H1 (cell line): ENCODE results near the gene GIN1. TPM values are rescaled to one million over a fixed set of nuclear protein-coding genes. Genes with fewer than 3 reads are reported as not detected.

Source experiments
- CTCF ChIA-PET: fragments of 300-600 bp; sonication (Branson Sonifier 250); formaldehyde crosslinking; loops from one replicate; lab custom pipeline; 2021; ENCODE audit not compliant: partially characterized antibody; lab: Charles Lee
- POLR2A ChIA-PET: fragments of 300-600 bp; sonication (Branson Sonifier 250); formaldehyde crosslinking; loops from one replicate; lab custom pipeline; 2021; ENCODE audit warnings: inconsistent platforms; ENCODE audit not compliant: partially characterized antibody; lab: Charles Lee
- DNase-seq, 2 experiments: peaks; one replicate each; pipeline versions ENCODE4 v3.0.0 to v3.0.0-alpha.2; 2010 to 2022; ENCODE audit warnings: low spot score in 2 of 2, low read depth in 1 of 2, mixed read lengths in 1 of 2
- FAIRE-seq: peaks from 2 replicates; lab custom pipeline; 2011; peaks lifted over from hg19 to GRCh38; lab: Jason Lieb, UNC
- H2AFZ ChIP-seq: 2 replicates; pipeline ENCODE4 v1.8.1; 2012; ENCODE audit warnings: low read length, inconsistent platforms
- H2AK5ac ChIP-seq: 2 replicates; pipeline ENCODE4 v1.6.1; 2013; ENCODE audit warnings: low read depth, low read length
- H2BK120ac ChIP-seq: replicated peaks from 2 replicates; pipeline ENCODE3; 2013; ENCODE audit warnings: low read depth, low read length, inconsistent platforms
- H2BK12ac ChIP-seq: 2 replicates; pipeline ENCODE4 v1.6.1; 2013; ENCODE audit warnings: low read depth, low read length
- H2BK15ac ChIP-seq: 2 replicates; pipeline ENCODE4 v1.6.1; 2013; ENCODE audit warnings: low read length
- H2BK20ac ChIP-seq: 2 replicates; pipeline ENCODE4 v1.6.1; 2013; ENCODE audit warnings: low read length
- H2BK5ac ChIP-seq: 2 replicates; pipeline ENCODE4 v1.6.1; 2013; ENCODE audit warnings: low read depth, low read length
- H3K14ac ChIP-seq: 2 replicates; pipeline ENCODE4 v1.6.1; 2013; ENCODE audit warnings: inconsistent platforms; ENCODE audit not compliant: insufficient read length
- H3K18ac ChIP-seq: 2 replicates; pipeline ENCODE4 v1.6.1; 2013; ENCODE audit warnings: low read length; ENCODE audit errors: extremely low read depth
- H3K23ac ChIP-seq: 2 replicates; pipeline ENCODE4 v1.6.1; 2013; ENCODE audit warnings: inconsistent platforms; ENCODE audit not compliant: insufficient read length
- H3K23me2 ChIP-seq: 2 replicates; pipeline ENCODE4 v1.6.1; 2013; ENCODE audit warnings: low read depth, low read length
- H3K27ac ChIP-seq: 2 replicates; pipeline ENCODE4 v1.6.1; 2011; ENCODE audit warnings: low read depth, low read length, inconsistent platforms
- H3K27me3 ChIP-seq, 4 experiments: replicated peaks in 1 of 4; 1 replicate in 1 of 4; 2 replicates in 3 of 4; pipeline versions ENCODE4 v1.6.1 to v1.8.1; 2011 to 2013; ENCODE audit warnings: low read length in 3 of 4, mild to moderate bottlenecking in 3 of 4, inconsistent platforms in 2 of 4, mixed read lengths in 2 of 4, moderate library complexity in 1 of 4; ENCODE audit not compliant: control insufficient read depth in 3 of 4, insufficient read depth in 3 of 4; ENCODE audit errors: extremely low read depth in 1 of 4
- H3K36me3 ChIP-seq, 4 experiments: 2 replicates each; pipeline versions ENCODE4 v1.6.1 to v1.8.1; 2011 to 2013; ENCODE audit warnings: mild to moderate bottlenecking in 4 of 4, low read length in 3 of 4, moderate library complexity in 2 of 4, control low read depth in 1 of 4, inconsistent platforms in 1 of 4; ENCODE audit not compliant: insufficient read depth in 4 of 4, control insufficient read depth in 2 of 4
- H3K4ac ChIP-seq: replicated peaks from 2 replicates; pipeline ENCODE3; 2013; ENCODE audit warnings: low read length, low read depth, mixed read lengths, inconsistent platforms; ENCODE audit not compliant: insufficient read length
- H3K4me1 ChIP-seq, 4 experiments: replicated peaks in 1 of 4; 1 replicate in 1 of 4; 2 replicates in 3 of 4; pipeline versions ENCODE4 v1.6.1 to v1.8.1; 2011 to 2013; ENCODE audit warnings: low read length in 3 of 4, inconsistent platforms in 2 of 4, mixed read lengths in 1 of 4; ENCODE audit not compliant: insufficient read depth in 4 of 4, control insufficient read depth in 3 of 4
- H3K4me2 ChIP-seq, 2 experiments: 2 replicates each; pipeline versions ENCODE4 v1.6.1 to v1.8.1; 2011 to 2013; ENCODE audit warnings: low read depth in 2 of 2, low read length in 2 of 2, control low read depth in 1 of 2, inconsistent platforms in 1 of 2, mild to moderate bottlenecking in 1 of 2; ENCODE audit not compliant: insufficient read depth in 1 of 2
- H3K4me3 ChIP-seq, 4 experiments: fragments of 200-600, 300-600 bp in 1 of 4; sonication (generic), shearing (Covaris generic), sonication (Bioruptor Twin) in 1 of 4; 2 replicates each; pipeline versions ENCODE4 v1.5.1 to v1.8.1; 2011 to 2016; ENCODE audit warnings: low read length in 4 of 4, low read depth in 3 of 4, control low read depth in 2 of 4, inconsistent platforms in 2 of 4, mild to moderate bottlenecking in 2 of 4, mixed read lengths in 1 of 4, moderate library complexity in 1 of 4; ENCODE audit not compliant: insufficient read depth in 2 of 4; ENCODE audit errors: extremely low read depth in 1 of 4
- H3K56ac ChIP-seq: replicated peaks from 2 replicates; pipeline ENCODE3; 2013; ENCODE audit warnings: low read depth, mild to moderate bottlenecking, mixed read lengths, low read length, inconsistent platforms; ENCODE audit not compliant: insufficient read length
- H3K79me1 ChIP-seq: 2 replicates; pipeline ENCODE4 v1.6.1; 2013; ENCODE audit warnings: low read depth, low read length, control low read depth
- H3K79me2 ChIP-seq, 2 experiments: 2 replicates each; pipeline versions ENCODE4 v1.6.1 to v1.8.1; 2012 to 2013; ENCODE audit warnings: low read length in 2 of 2, mild to moderate bottlenecking in 2 of 2, inconsistent platforms in 1 of 2; ENCODE audit not compliant: insufficient read depth in 2 of 2, control insufficient read depth in 1 of 2
- H3K9ac ChIP-seq, 4 experiments: replicated peaks in 1 of 4; 1 replicate in 1 of 4; 2 replicates in 3 of 4; pipeline versions ENCODE4 v1.6.1 to v1.8.1; 2011 to 2013; ENCODE audit warnings: low read depth in 3 of 4, low read length in 3 of 4, control low read depth in 2 of 4, mild to moderate bottlenecking in 2 of 4, moderate library complexity in 2 of 4, inconsistent platforms in 1 of 4; ENCODE audit errors: extremely low read depth in 1 of 4
- H3K9me3 ChIP-seq, 2 experiments: 2 replicates each; pipeline versions ENCODE4 v1.6.1 to v1.8.1; 2012 to 2013; ENCODE audit warnings: mild to moderate bottlenecking in 2 of 2, moderate library complexity in 2 of 2, control low read depth in 1 of 2, inconsistent platforms in 1 of 2, low read depth in 1 of 2, low read length in 1 of 2, mixed read lengths in 1 of 2; ENCODE audit not compliant: insufficient read depth in 2 of 2
- H4K20me1 ChIP-seq, 2 experiments: replicated peaks in 1 of 2; 2 replicates each; pipeline versions ENCODE3 to v1.8.1; 2011 to 2013; ENCODE audit warnings: inconsistent platforms in 2 of 2, low read length in 2 of 2, mild to moderate bottlenecking in 1 of 2; ENCODE audit not compliant: insufficient read depth in 2 of 2, control insufficient read depth in 1 of 2
- H4K5ac ChIP-seq: 2 replicates; pipeline ENCODE4 v1.6.1; 2013; ENCODE audit warnings: low read length, low read depth, mixed read lengths, inconsistent platforms; ENCODE audit not compliant: insufficient read length
- H4K8ac ChIP-seq: 2 replicates; pipeline ENCODE4 v1.8.0; 2013; ENCODE audit warnings: mild to moderate bottlenecking, moderate library complexity, low read length, inconsistent platforms; ENCODE audit not compliant: insufficient read depth; ENCODE audit errors: extremely low read depth
- H4K91ac ChIP-seq: replicated peaks from 2 replicates; pipeline ENCODE3; 2013; ENCODE audit warnings: low read length, mixed read lengths, inconsistent platforms; ENCODE audit not compliant: insufficient read length
- ASH2L ChIP-seq: fragments of 200-600, 300-600 bp; sonication (generic); IDR thresholded peaks from one replicate; pipeline ENCODE4 v1.7.1; 2017; ENCODE audit warnings: low read length
- BCL11A ChIP-seq, 2 experiments: IDR thresholded peaks; one replicate each; pipeline ENCODE4 v1.6.1; 2011; ENCODE audit warnings: low read depth in 2 of 2, low read length in 2 of 2, mild to moderate bottlenecking in 2 of 2
- CHD1 ChIP-seq: IDR thresholded peaks from 2 replicates; pipeline ENCODE4 v1.6.1; 2012; ENCODE audit warnings: low read depth, low read length, improper control_type of control experiment
- CREB1 ChIP-seq: IDR thresholded peaks from 2 replicates; pipeline ENCODE4 v1.6.1; 2012; ENCODE audit warnings: inconsistent platforms
- EP300 ChIP-seq, 2 experiments: IDR thresholded peaks; 1 replicate in 1 of 2; 2 replicates in 1 of 2; pipeline ENCODE4 v1.6.1; 2011 to 2012; ENCODE audit warnings: low read depth in 2 of 2, low read length in 2 of 2, mild to moderate bottlenecking in 2 of 2, borderline replicate concordance in 1 of 2, inconsistent platforms in 1 of 2, moderate library complexity in 1 of 2
- EZH2 ChIP-seq: fragments of 200-600 bp; sonication (generic); IDR thresholded peaks from 2 replicates; pipeline ENCODE4 v1.7.1; 2012; ENCODE audit warnings: low read depth, mild to moderate bottlenecking, moderate library complexity, low read length, inconsistent platforms; ENCODE audit not compliant: severe bottlenecking
- JUN ChIP-seq: IDR thresholded peaks from 2 replicates; pipeline ENCODE4 v1.6.1; 2011; ENCODE audit warnings: low read depth, mild to moderate bottlenecking, improper control_type of control experiment, low read length
- KDM1A ChIP-seq: fragments of 200-600, 300-600 bp; sonication (generic); IDR thresholded peaks from 2 replicates; pipeline ENCODE4 v1.7.1; 2016; ENCODE audit warnings: mild to moderate bottlenecking, low read length, borderline replicate concordance
- SIX5 ChIP-seq: IDR thresholded peaks from 2 replicates; pipeline ENCODE4 v1.6.1; 2011; ENCODE audit warnings: mild to moderate bottlenecking, low read depth, low read length
- SRF ChIP-seq: IDR thresholded peaks from 2 replicates; pipeline ENCODE4 v1.6.1; 2011; ENCODE audit warnings: mild to moderate bottlenecking, low read depth, low read length, moderate library complexity
- SUZ12 ChIP-seq: fragments of 200-600 bp; sonication (generic); IDR thresholded peaks from 2 replicates; pipeline ENCODE4 v1.6.1; 2012; ENCODE audit warnings: mild to moderate bottlenecking, inconsistent platforms, low read length, moderate library complexity, mixed read lengths
- WGBS, 2 experiments: shearing (Covaris generic) in 1 of 2; methylation state at CpG; one replicate each; pipeline versions ENCODE4 v1.1.6 to v1.1.7; 2013 to 2015; ENCODE audit warnings: low lambda C conversion rate in 2 of 2, mixed read lengths in 2 of 2, inconsistent platforms in 1 of 2, low coverage in 1 of 2, missing lambda C conversion rate in 1 of 2; ENCODE audit not compliant: insufficient replicate concordance in 2 of 2, insufficient coverage in 1 of 2, insufficient read length in 1 of 2; ENCODE audit errors: extremely low coverage in 1 of 2, missing lambda C conversion rate in 1 of 2; 5-methylcytosine and 5-hydroxymethylcytosine counted together
- polyA plus RNA-seq, 7 experiments: library from polyadenylated mRNA; depleted of rRNA in 3 of 7; stranded (reverse) in 5 of 7; unstranded in 2 of 7; fragments of >200 nt in 5 of 7; fragments of 200-250 nt in 2 of 7; gene quantifications; 1 replicate in 5 of 7; 2 replicates in 1 of 7; 4 replicates in 1 of 7; pipeline versions ENCODE4 v1.2.1 to v1.2.3, GENCODE V29; 2011 to 2013; ENCODE audit warnings: missing spikeins in 2 of 7, mixed read lengths in 2 of 7
- total RNA-seq: library from RNA; stranded (reverse); fragmentation: NEBNext Ultra II Directional; extraction: Animal tissue kit (Norgen Biotek cat#: 25700); gene quantifications from 2 replicates; pipeline ENCODE4 v1.2.1, GENCODE V29; 2021

Gene GIN1
- total and polyA plus RNA-seq, 2 of the 8 experiments (the other 6 are each of a cell fraction or from before 2014, with no cell fraction given) = 1.9 to 7.1 TPM

GRCh38 chr5:103102234-103102633, 17.7 kb downstream of the GIN1 start:
- H3K79me1 ChIP-seq = no peaks in the 10 kb centered on the region
- no peak overlapping the region for H2BK120ac ChIP-seq
- no peak overlapping the region for H3K4me2 ChIP-seq
- no peak overlapping the region for H4K5ac ChIP-seq
- H3K79me2 ChIP-seq = no peaks in the 10 kb centered on the region
- H2BK5ac ChIP-seq = no peak overlapping the region
- H3K4ac ChIP-seq = no peak overlapping the region
- TF ChIP-seq CHD1 (no peak), BCL11A (IDR thresholded peaks at IDR 0.05; ENCODE audit: low read depth in 2 of 2, low read length in 2 of 2) (no peak), SIX5 (no peak), CREB1 (no peak), JUN (no peak), SRF (no peak), ASH2L (no peak), EP300 (IDR thresholded peaks at IDR 0.05; ENCODE audit: borderline replicate concordance in 1 of 2, low read depth in 2 of 2, low read length in 2 of 2) (no peak), EZH2 (no peak), KDM1A (no peak), SUZ12 (no peak)
- CTCF ChIA-PET = interaction anchor here (0.7 to 1.7 kb wide), 3 partner anchors 16 to 292 kb away, joined by 3 to 4 read pairs (median 3); no protein-coding TSS in a partner anchor
- H3K27me3 ChIP-seq = no peaks in the 10 kb centered on the region
- H3K56ac ChIP-seq = no peak overlapping the region
- FAIRE-seq (no peak), DNase-seq (no peak)
- no peak overlapping the region for H2BK20ac ChIP-seq
- no peak overlapping the region for H3K4me3 ChIP-seq
- no peak overlapping the region for H3K27ac ChIP-seq
- H3K14ac ChIP-seq = no peak overlapping the region
- H3K4me1 ChIP-seq = no peaks in the 10 kb centered on the region
- no peak overlapping the region for H4K91ac ChIP-seq
- no peak overlapping the region for H4K8ac ChIP-seq
- H2AK5ac ChIP-seq = no peak overlapping the region
- no peak overlapping the region for H2BK12ac ChIP-seq
- H3K9ac ChIP-seq = no peak overlapping the region
- no peaks in the 10 kb centered on the region for H3K36me3 ChIP-seq
- no peaks in the 10 kb centered on the region for H3K9me3 ChIP-seq
- no peak overlapping the region for H3K23ac ChIP-seq
- POLR2A ChIA-PET = interaction anchor here (0.6 to 1.3 kb wide), 2 partner anchors 18 to 89 kb away, joined by 3 to 4 read pairs; partner anchors contain the start of genes GIN1 and PPIP5K2
- H3K18ac ChIP-seq = no peak overlapping the region
- H2AFZ ChIP-seq = no peak overlapping the region
- no peak overlapping the region for H2BK15ac ChIP-seq
- no peaks in the 10 kb centered on the region for H3K23me2 ChIP-seq
- WGBS, 2 experiments = 89% methylated on average over 1 of the region's 1 CpG; no CpG with 5 or more reads in 1 of the 2 experiments
- no peaks in the 10 kb centered on the region for H4K20me1 ChIP-seq
